Anterior cingulate cortex (tissue), 58 donors: ENCODE data around the gene ATXN2L.
"Not testable (repeated sequence)": the region's sequence is repeated elsewhere in the genome, so short reads cannot be mapped to it uniquely, and the experiment has no call there.

ENCODE experiments used
- DNase-seq, 58 donors: peaks; one replicate each; lab custom pipeline; 2025; lab: John Stamatoyannopoulos, UW

ATXN2L gene

GRCh38 chr16:28867646-28868045 is 44.8 kb downstream of the ATXN2L start:
- DNase-seq: not testable (repeated sequence)

DNA sequence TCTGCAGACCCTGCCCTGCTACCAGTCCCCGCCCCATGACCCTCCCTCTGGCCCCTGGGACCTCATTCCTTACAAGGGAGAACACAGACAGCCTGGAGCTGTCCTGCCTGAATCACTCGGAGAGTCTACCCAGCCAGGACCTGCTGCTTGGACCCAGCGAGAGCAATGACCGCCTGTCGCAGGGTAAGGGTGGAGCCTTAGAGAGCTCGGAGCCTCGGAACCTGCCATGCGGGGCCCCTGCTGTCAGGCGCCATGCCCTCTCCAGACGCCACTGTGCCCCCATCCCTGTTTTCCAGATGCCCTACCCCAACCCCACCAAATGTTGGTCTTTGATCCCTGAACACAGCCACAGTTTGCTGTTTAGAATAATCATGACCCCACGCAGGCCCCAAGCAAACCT is 46.4 kb downstream of the ATXN2L start:
- DNase-seq: no peak

DNA sequence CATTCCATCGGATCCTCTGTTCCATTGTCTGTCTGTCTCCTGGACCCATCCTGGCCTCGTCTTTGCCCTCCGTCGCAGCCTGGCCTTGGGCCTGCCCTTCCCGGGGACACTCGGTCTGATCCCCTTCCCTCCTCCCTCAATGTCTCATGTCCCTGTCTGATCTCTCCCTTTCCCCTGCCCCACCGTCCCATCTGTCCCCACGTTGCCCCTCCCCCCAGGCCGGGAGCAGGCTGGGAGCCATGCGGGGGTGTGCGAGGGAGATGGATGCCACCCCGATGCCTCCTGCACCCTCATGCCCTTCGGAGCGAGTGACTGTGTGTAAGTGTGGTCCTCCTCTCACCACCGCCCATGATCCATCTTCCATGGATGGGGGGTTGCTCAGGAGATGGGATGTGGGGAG is 50.2 kb downstream of the ATXN2L start:
- DNase-seq: no peak

DNA sequence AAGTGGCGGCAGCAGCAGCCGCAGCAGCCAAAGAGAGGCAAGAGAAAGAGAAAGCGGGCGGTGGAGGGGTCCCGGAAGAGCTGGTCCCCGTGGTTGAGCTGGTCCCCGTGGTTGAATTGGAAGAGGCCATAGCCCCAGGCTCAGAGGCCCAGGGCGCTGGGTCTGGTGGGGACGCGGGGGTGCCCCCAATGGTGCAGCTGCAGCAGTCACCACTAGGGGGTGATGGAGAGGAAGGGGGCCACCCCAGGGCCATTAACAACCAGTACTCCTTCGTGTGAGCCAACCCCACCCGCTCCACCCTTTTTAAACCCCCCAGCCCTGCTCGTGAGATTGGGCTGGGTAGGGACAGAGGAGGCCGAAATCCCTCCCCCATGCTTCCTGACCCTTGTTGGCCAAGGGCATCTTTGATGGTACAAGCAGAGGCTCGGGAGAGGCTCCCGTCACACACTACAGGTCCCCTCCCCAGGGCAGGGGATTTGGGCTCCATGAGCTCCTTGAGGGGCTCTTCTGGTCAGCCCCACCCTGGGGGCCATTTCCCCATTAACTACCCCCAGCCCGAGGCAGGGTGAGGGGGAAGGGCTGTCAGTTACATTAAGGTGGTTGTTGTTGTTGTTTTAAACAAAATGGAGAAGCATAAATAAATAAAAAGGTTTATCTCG is 50.9 kb downstream of the ATXN2L start:
- DNase-seq: no peak

DNA sequence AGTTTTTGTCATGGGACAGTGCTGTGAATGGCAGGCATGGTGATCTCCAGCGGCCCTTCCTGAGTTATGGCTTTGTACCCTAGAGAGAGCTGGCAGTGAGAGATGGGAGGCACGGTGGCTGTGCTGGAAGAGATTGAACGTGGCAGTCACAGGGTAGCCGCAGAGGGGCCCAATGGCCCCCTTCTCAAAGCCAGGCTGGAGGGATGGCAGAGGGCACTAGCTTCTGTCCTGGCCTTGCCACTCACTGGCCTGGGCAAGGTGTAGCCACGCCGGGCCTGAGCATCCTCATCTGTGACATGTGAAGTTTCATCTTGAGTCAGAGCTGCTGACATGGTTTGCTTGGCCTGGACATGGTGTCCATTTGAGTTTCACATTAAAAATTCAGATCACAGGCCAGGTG is 51.6 kb downstream of the ATXN2L start:
- no peak for DNase-seq

- no peak for DNase-seq
These were observed 52.6 kb downstream of the ATXN2L start for GRCh38 chr16:28875134-28876018.

DNA sequence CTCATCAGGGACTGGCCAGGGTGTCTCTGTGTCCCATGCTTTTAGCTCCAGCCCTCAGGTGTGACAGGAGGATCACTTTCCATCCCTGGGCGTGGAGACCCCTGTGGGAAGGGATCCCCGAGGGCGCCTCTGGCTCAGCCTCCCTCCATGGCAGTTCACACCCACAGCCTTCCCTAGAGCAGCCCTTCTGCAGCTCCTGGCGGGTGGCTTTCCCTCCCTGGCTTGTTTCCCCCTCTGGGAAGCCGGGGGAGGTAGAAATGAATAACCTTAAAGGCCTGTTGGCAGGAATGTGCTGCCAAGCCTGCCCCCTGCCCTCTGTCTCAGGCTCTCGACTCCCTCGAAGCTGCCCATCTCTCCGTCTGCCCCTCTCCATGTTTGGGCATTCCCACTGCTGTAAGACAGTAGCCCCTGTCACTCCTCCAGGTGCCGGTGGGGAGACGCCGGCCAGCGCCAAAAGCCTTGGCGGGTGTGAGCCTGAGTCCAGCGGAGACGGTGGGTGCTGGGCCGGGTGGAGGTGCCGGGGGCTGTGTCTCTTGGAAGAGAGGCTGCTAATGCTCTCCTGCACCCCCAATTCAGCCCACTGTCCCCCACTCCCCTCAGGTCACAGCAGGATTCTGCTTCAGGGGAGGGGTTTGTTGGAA is 53.3 kb downstream of the ATXN2L start:
- peak in 1 of 58 donors; percentile 11 for DNase-seq

DNA sequence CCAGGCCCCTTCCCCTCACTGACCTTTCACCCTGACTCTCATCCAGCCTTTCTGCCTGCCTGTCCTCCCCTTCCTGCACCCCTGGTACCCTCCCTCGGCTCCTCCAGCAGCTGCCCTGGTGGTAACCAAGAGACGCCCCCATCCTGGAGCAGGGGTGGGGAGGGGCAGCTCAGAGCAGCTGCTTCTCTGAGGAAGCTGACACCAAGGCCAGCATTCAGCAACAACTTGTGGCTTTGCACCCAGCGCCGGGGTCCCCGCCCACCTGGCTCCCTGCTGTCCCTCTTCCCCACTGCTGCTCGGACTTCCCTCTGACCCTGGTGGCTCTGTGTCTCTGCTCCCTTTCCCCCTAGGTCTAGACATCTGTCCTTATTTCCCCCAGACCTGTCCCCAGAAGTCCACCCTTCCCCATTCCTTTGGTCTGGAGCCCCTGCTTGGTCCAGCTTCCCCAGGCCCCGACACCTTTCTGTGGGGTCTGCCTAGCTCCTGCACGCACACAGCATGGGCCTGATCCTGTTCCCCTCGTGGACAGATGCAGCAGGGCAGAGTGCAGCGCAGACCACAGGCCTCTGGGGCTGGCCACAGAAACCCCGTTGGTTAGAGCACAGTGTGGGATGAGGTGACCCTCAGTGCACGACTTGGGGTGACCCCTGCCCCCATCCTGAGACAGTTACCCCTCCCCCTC is 54.3 kb downstream of the ATXN2L start:
- DNase-seq: no peak

- no peak for DNase-seq
These were observed 54.8 kb downstream of the ATXN2L start for GRCh38 chr16:28877655-28878000.

- no peak for DNase-seq
These were observed 55.5 kb downstream of the ATXN2L start, which contains the start of gene ATP2A1 for GRCh38 chr16:28878083-28878926. Gene ATP2A1, plus strand, starts transcription at chr16:28878488. Its CDS starts 184 bp downstream, at chr16:28878672.

DNA sequence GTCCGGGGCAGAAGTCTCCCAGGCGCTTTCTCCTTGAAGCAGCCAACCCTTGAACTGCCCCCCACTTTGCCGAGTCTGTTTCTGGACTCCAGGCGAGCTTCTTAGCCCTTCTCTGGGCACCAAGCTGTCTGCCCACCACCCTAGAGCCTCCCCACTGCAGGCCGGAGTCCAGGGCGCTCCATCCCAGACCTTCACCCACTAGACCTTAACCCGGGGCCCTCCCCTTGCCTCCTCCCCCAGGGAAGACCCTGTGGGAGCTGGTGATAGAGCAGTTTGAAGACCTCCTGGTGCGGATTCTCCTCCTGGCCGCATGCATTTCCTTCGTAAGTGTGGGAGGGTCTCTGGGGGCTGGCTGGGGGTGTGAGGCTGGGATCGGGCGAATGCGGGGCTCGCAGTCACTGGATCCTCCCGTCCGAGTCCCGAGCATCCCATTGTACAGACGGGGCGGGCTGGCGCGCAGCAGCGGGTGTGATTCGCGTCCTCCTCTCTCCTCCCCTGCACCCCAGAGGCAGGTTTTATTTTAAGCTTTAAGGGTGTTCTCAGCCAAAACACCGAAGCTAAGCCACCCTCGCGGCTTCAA is 56.6 kb downstream of the ATXN2L start:
- DNase-seq: peak in 2 of 58 donors; percentile 57 to 59

- DNase-seq: peak; percentile 31 to 87 (median 78)
These were observed 57.2 kb downstream of the ATXN2L start for GRCh38 chr16:28879841-28880588.

DNA sequence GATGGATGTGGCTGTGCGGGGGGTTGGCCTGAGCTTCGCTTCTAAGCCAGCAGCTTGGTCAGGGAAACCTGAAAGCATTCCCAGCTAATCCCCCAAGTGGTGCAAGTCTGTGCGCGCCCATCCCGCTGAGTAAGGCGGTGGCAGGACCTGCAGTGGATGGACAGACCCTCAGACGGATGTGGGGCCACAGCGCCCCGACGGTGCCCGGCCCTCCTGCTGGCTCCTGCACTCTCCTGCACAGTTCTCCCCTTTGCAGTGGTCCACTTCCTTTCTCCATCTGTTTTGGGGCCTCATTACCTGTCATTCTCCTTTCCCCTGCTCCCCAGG is 57.8 kb downstream of the ATXN2L start:
- DNase-seq: no peak

- no peak for DNase-seq
These were observed 58.2 kb downstream of the ATXN2L start for GRCh38 chr16:28880955-28881354.

DNA sequence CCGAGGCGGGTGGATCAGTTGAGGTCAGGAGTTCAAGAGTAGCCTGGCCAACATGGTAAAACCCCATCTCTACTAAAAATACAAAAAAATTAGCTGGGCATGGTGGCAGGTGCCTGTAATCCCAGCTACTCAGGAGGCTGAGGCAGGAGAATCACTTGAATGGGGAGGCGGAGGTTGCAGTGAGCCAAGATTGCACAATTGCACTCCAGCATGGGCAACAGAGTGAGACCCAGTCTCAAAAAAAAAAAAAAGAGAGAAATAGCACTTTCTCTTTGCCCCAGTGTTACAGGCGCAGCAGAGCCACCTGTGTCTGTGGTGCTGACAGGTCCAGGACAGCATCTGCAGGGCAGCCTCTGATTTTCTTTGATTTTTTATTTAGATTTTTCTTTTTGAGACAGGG is 58.8 kb downstream of the ATXN2L start:
- not testable (repeated sequence) for DNase-seq

GRCh38 chr16:28882551-28883160 is 59.9 kb downstream of the ATXN2L start:
- no peak for DNase-seq

GRCh38 chr16:28883221-28883996 is 60.6 kb downstream of the ATXN2L start:
- DNase-seq: no peak

DNA sequence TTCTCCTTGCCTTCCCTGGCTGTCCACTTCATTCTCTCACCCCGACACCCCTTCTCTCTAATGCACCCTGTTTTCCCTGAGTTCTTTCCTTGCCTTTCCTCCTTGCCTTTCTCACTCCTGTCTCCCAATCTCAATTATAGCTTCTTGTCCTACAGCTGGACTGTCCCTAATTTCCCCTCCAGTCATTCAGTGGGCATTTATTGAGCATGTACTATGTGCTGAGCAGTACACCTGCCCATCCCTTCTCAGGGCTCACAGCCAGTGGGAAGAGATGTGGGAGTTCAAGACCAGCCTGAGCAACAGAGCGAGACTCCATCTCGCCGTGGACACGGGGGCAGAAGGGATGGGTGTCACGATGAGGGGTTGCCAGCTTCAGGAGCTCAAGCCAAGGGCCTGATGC is 61.2 kb downstream of the ATXN2L start:
- DNase-seq: no peak
